HG03457 (cell line): ENCODE results near the gene ABITRAM.
"Not testable (repeated sequence)": the region's sequence is repeated elsewhere in the genome, so short reads cannot be mapped to it uniquely, and the experiment has no call there.

ENCODE experiments used
- ATAC-seq: cut with Tn5 transposase; IDR thresholded peaks from one replicate; pipeline ENCODE4 v1.9.1; 2021; ENCODE audit warnings: moderate number of reproducible peaks; ENCODE audit not compliant: unreplicated experiment

ABITRAM gene, protein sequence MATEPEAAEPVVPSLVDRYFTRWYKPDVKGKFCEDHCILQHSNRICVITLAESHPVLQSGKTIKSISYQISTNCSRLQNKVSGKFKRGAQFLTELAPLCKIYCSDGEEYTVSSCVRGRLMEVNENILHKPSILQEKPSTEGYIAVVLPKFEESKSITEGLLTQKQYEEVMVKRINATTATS

DNA sequence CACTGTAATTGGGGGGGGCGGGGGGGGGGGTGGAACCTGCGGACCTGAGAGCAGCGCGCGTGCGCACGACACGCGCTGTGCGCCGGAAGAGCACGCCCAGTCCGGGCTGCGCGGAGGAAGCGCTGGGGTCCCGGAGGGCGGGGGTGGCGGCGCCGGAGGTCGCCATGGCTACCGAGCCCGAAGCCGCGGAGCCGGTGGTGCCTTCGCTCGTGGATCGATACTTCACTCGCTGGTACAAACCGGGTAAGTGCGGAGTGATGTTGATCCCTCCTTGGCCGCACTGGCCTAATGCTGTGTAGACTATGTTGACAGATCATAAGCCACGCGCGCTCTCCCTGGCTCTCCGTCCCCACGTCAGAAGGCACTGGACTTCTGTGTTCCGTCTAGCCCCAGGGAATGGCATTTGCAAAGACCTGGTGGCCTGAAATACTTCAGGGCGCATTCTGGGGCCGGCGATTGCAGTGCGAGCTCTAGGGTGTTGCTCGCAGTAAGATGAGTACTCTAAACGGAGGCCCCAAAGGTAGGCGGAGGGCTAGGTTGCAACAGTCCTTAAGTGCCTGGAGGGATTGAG, at the start of gene ABITRAM:
Gene ABITRAM, plus strand, starts transcription at position 78 of the 571 bp plus-strand sequence. Its CDS starts 87 bp downstream, at position 165.
- peak; percentile 74 for ATAC-seq

DNA sequence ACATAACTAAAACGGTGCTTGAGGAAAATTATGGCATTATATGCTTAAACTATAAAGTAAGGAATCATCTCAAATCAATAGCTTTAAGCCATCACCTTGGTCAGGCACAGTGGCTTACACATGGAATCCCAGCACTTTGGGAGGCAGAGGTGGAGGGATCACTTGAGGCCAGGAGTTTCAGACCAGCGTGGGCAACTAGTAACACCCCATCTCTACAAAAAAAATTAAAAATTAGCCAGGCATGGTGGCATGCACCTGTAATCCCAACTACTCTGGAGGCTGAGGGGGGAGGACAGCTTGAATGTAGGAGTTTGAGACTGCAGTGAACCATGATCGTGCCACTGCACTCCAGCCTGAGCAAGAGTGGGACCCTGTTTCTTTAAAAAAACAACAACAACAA, 49.5 kb upstream of the ABITRAM start:
- no peak for ATAC-seq

DNA sequence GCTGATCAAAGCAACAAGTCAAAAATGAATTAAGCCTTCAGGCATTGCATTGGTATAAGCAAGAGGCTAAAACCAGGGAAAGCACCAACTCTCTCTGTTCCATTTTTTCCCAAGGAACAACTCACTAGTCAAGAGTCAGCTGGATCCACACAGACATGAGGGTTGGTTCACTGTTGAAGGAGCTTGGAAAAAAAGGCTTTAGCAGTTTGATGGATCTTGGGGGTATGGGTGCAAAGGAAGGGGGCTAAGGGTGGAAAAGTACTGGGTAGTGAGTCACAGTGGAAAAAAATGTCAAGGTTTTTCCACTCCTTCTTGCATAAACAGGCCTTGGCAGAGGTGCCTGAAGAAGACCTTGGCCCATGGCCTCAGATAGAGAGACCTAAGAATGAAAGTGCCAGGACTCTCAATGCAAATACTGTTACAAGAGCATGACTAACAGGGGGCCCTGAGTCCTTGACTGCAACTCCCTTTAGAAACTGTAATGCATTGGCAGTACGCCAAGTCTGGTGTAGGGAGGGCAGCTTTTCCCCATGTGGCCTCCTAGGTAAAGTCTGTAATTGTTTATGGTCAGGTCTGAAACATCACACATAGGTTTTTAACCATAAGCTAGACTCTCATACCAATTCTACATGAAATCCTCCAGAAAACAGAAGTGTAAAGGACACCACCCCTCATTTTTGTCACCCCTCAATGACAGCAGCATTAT, 48.4 kb upstream of the ABITRAM start:
- ATAC-seq = peak; percentile 97

DNA sequence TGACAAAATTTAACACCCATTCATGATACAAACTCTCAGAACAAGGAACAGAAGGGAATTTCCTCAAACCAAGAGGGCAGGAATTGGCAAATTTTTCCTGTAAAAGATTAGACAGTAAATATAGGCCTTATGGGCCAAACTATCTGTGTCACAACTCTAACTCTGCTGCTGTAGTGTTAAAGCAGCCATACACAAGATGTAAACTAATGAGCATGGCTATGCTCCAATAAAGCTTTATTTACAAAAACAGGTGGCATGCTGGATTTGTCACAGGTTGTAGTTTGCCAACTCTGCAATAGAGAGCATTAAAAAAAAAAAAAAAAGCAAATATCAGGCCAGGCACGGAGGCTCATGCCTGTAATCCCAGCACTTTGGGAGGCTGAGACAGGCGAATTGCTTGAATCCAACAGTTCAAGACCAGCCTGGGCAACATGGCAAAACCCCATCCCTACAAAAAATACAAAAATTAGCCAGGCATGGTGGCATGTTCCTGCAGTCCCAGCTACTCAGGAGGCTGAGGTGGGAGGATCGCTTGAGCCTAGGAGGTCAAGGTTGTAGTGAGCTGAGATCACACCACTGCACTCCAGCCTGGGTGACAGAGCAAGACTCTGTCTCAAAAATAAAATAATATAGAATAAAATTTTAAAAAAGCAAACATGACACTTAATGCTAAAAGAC, 47.5 kb upstream of the ABITRAM start:
- ATAC-seq = not testable (repeated sequence)

DNA sequence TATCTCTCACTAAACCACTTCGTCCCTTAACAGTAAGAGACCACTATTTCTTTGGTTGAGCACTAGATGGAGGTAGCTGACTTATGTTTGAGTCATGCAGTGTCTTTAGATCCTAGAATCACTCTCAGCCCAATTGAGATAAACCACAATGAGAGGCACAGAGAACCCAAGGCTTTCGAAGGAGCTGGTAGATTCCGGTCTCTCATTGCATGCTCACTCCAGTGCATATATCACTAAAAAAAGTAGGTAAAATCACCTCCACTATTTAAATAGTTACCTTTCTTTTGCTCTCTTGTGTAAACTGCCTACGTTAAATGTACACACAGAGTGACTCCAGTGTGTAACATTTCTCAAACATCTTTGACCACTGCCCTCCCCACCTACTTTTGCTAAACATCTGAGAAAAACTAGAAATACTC, 44.5 kb upstream of the ABITRAM start:
- ATAC-seq = no peak

DNA sequence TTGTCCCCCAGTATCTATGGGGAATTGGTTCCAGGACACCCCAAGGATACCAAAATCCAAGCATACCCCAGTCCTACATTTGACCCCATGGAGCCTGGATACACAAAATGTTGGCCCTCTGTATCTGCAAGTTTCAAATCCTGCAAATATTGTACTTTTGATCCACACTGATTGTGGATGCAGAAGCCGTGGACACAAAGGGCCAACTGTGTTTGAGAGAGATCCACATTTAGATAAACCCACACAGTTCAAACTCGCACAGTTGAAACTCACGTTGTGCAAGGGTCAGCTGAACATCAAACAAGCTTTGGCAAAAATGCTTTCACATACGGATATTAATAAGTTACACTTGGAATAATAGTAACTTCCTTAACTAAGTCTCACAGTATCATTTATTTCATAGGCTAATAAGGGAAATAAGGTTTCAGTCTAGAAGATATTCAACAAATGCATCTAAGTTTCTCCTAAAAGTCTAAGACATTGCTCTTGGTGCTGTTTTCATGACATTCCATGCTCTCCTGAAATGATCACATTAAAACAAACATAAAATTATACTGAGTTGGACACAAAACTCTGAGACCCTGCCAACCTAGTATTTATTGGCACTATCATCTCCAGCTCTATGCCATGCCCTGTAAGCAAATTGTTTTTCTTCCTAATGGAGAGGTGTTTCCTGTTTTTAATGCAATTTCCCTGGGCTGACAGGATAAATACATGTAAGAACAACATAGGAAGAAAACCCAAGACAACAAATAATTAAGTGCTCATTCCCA, 39.8 kb upstream of the ABITRAM start:
- no peak for ATAC-seq

DNA sequence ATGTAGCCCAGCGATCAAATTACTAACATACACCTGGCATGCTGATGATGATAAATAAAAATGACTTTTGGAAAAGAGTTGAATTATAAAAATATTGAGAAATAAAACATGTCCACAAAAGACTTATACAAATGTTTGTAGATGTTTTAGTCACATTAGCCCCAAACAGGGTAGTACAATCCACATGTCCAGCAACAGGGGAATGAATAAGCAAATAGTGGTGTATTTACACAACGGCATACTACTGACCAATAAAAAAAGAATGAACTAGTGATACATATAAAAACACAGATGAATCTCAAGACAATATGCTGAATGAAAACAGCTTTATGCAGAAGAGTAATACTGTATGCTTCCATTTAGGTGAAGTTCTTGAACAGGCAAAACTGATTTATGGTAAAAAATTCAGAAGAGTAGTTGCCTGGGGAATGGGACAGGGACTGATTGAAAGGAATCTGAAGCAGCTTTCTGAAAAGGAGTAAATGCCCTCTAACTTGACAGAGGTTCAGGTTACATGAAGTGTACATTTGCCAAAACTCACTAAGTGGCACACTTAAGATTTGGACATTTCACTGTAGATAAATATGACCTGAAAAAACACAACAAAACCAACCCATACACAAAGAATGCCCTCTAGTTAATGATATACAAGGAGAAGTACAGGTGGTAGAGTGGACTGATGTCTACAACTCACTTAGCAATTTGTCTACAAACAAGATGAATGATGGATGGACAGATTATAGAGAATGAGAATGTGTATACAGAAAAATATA, 36.7 kb upstream of the ABITRAM start:
- no peak for ATAC-seq

DNA sequence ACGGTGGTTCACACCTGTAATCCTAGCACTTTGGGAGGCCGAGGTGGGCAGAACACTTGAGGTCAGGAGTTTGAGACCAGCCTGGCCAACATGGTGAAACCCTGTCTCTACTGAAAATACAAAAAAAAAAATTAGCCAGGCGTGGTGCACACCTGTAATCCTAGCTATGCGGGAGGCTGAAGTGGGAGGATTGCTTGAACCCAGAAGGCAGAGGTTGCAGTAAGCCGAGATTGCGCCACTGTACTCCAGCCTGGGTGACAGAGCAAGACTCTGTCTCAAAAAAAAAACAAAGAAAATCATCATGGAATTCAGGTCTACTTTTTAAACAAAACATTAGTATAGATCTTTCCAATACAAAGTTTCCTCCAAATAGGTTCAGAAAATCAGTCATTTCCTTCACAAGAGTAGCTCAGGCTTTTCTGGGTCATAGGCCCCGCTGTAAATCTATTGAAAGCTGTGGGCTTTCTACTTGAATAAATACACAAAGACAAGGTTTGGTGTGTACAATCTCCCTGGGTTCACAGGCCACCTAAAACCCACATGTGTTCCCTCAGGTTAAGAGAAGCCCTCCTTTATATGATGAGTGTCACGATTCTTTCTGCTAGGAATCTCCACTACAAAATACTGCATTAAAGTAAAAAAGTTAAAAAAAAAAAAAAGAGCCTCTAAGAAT, 35.0 kb upstream of the ABITRAM start:
- ATAC-seq = not testable (repeated sequence)

DNA sequence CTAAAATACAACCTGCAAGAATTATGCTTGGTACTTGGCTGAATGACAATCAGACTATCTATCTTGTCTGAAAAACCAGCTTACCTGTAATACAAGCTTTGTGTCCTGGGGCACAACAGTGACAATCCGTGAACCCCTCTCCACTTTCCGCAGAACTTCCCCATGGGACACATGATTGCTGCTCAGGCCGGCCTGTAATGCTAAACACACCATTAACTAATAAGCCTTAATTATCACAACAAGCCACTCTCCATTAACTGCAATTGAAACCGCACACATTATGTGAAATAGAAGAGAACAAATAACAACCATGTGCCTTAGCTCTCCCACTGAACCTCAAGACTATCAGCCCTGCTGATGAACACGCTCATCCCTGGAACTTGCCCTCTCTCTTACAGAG, 34.0 kb upstream of the ABITRAM start:
- no peak for ATAC-seq

DNA sequence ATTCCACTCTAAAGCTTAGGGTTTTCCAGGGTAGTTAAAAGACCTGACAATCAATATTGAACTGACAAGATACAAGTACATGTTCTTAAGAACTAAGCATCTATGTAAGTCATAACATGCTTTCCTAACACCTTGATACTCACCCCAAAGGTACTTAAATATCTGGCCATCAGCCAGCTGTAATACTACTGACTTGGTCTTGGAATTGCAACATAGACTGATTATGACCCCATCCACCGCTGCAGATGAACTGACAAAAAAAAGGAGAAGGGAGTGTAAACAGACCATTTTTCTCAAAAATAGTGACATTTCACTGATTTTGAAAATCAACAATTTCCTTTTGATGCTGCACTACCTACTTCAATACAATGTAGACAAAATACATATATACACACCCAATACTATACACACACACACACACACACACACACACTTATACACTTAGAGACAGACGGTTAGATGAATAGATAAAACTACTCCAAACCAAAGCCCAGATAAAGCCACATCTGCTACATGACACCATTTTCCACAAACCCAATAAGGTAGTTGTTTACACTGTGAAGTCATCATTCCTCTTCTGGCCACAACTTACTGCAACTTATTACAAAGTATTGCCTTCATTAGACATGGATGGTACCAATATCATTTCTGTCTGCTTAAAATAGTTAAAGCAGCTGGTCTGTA, 30.6 kb upstream of the ABITRAM start:
- ATAC-seq = no peak

DNA sequence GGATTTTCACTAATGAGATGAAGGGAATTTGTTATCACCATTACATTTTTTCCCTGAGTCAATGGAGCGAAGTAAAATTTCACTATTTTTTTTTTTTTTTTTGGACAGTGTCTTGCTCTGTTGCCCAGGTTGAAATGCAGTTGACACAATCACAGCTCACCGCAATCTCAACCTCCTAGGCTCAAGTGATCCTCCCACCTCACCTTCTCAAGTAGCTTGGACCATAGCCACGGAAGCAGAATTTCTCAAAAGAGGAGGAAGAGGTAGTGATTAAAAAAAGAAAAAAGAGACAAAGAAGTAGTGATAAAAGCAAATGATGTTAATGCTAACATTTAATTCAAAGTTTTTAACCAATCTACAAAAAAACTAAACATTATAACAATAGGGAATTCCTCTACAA, 30.0 kb upstream of the ABITRAM start:
- no peak for ATAC-seq

DNA sequence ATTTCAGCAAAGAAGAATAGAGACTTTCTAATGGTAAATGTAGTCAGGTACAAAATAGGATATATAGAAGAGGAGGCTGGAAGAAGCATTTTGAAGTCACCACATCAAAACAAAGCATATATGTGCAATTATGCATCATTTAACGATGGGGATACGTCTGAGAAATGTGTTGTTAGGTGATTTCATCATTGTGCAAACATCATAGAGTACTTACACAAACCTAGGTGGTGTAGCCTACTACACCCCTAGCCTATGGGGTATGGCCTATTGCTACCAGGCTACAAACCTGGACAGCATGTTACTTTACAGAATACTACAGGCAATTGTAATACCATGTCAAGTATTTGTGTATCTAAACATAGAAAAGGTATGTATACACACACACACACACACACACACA, 28.7 kb upstream of the ABITRAM start:
- ATAC-seq = no peak

DNA sequence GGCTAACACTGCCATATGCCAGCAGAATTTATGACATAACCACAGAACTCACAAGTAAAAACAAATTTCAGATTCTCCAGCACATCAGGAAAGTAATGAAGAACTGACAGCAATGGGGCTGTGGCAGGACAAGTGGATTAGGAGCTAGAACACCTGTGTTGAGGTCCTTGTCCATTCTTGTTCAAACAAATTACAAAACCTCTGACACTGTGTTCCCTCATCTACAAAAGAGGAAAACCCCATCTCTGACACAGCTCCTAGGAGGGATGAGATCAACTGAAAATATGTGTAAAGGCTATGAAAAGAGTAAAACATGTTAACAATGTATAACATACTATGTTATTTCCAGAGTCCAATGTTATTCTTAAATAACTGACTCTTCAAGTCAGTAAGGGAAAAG, 23.8 kb upstream of the ABITRAM start:
- ATAC-seq = no peak

DNA sequence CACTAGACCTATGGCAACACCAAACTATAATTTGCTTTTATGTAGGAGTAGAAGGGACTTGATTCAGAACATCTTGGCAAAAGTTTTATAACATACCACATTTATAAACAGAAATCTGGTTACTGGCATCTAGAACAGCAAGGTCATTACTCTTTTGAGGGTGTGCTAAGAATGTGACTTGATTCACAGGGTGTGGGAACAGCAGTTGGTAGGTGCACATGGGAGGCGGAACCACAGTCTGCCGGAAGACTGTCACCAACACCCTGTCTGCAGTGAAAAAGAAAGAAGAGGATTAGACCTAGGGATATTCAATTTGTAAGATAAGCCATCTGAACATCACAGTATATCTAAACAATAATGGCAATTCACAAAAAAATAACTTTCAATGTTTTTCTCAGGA, 23.3 kb upstream of the ABITRAM start:
- no peak for ATAC-seq

DNA sequence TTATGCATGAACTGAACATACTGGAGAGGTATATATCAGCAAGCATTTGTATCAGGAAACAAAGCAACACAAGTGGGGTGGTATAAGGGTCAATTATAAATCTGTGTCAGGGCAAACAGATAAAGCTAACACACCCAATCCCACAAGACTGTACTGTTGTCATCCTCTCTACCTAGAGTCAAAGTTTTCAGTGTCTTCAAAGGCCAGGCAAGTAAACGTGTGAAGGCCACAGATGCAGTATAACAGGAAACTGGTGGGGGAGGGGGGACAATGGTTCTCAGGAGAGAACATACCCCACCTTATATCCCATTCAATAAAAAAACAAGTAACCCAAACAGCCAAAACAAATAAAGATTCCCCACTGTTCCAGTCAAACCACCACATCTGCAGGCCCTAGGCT, 22.4 kb upstream of the ABITRAM start:
- no peak for ATAC-seq

DNA sequence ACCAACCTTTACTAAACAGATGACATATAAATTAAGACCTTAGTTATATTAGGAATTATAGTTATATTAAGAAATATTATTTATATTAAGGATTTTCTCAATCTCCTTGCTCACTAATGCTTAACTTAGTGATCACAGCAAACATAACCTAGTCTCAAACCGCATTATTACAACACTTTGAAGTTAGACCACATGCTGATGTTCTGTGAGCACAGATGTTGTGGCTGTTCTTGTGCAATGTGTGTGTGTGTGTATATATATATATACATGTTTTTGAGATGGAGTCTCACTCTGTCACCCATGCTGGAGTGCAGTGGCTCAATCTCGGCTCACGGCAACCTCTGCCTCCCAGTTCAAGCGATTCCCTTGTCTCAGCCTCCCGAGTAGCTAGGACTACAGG, 20.8 kb upstream of the ABITRAM start:
- no peak for ATAC-seq

DNA sequence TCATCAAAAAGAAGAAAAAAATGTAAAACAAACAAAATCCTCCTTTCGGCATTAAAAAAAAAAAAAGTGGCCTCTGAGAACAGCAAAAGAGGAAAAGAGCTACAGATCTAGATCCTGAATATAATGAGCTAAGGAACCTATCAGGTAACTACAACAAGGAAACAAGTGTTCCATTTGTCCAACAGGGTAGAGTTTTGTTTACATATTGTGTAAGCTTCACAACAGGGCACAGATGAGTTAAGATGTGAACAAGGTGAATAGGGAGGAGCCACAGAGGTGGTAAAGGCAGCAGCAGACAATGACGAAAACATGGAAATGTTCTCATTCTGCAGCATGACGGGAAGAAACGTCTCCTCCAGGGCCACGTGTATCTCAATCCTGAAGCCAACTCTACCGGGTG, 14.7 kb upstream of the ABITRAM start:
- ATAC-seq = no peak

DNA sequence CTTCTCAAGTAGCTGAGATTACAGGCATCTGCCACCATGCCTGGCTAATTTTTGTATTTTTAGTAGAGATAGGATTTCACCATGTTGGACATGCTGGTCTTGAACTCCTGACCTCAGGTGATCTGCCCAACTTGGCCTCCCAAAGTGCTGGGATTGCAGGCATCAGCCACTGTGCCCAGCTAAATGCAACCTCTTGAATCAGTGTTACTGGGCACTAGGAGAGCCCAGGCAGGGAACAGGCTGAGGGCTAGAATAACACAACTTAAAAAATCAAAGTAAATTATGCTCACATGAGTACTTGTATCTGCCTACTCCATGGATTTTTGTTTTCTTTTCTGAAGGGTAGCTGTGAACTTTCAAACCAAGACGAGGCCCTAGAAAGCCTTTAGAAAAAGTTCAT, 13.8 kb upstream of the ABITRAM start:
- not testable (repeated sequence) for ATAC-seq

DNA sequence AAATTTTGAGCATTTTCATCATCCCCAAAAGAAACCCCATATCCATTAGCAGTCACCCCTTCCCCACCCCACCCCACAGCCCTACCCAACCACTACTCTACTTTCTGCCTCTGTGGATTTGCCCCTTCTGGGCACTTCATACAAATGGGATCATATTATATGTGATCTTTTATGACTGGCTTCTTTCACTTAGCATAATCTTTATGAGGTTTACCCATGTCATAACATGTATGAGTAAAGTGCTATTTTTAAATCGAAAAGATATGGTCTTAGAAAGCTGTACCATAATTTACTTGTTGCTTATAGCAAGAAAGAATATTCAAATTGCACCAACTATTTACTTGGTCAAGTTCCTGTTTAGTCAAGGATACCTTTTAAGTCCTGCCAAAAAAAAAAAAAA, 13.0 kb upstream of the ABITRAM start:
- ATAC-seq = no peak
